ENCODE measurements around the gene ILDR2.

Gene ILDR2

DNA sequence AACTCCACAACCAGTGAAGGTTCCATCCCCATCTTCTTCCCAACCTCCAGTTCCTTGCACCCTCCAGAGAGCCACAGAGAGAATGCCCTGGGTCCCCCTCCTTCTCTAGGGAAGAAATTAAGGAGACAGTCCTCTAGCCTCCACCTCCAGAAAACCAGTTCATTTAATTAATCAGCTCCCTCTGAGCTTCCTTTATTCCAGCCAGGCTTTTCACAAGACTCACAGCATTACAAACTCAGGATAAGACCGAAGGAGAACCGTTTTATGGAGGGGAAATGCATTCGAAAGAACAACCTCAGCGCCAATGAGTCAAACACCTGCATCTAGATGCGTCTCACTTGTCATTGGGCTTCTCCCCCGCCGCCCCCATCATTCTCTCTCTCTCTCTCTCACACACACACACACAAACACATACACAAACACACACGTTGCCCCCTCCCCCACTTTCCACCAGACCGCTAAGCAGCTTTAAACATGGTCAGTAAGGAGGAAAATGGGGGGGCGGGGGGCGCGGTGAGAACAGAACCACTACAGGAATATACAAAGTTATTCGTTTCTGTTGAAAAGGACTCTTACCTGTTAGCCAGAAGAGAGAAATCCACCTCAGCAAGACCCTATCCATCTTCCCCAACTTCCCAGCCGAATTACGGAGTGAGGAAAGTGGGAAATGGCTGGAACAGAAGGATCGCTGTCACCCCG lies 544 bp downstream of the ILDR2 start:
- DNase-seq, result no peak
- peak overlapping the region; percentile 43 for H3K4me3 ChIP-seq (ENCODE audit: low read depth, low read length)
- no peaks in the 10 kb centered on the region for H3K36me3 ChIP-seq (replicated peaks)
- TF ChIP-seq, protein P1, sequence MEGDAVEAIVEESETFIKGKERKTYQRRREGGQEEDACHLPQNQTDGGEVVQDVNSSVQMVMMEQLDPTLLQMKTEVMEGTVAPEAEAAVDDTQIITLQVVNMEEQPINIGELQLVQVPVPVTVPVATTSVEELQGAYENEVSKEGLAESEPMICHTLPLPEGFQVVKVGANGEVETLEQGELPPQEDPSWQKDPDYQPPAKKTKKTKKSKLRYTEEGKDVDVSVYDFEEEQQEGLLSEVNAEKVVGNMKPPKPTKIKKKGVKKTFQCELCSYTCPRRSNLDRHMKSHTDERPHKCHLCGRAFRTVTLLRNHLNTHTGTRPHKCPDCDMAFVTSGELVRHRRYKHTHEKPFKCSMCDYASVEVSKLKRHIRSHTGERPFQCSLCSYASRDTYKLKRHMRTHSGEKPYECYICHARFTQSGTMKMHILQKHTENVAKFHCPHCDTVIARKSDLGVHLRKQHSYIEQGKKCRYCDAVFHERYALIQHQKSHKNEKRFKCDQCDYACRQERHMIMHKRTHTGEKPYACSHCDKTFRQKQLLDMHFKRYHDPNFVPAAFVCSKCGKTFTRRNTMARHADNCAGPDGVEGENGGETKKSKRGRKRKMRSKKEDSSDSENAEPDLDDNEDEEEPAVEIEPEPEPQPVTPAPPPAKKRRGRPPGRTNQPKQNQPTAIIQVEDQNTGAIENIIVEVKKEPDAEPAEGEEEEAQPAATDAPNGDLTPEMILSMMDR (IDR thresholded peaks at IDR 0.05; ENCODE audit: low read depth, low read length, missing control alignments), result no peak
- H3K27ac ChIP-seq, result no peak overlapping the region
- in situ Hi-C loops (cut with HindIII; ENCODE audit: low pct_ligation_motif_present, low sequenced_read_pairs), result no loop called here
- peaks cover 77% of the 10 kb centered on the region for H3K27me3 ChIP-seq (replicated peaks)

DNA sequence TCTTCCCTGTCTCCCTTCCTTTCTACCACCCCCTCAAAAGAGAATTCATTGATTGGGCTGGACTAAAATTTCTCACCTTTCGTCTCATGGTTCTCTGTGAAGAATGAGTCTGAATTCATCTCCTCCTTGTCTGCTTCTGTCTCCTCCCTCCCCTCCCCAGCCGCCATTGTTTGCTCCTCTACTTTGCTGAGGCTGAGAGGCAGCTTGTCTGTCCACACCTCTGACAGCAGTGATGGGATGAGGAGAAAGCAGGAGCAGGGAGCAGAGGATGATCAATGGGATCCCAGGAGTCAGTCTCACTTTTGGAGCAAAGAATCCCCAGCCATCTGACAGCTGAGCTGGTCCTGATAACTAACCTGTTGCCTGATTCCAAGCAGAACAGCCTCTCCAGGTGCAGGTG lies 2.5 kb downstream of the ILDR2 start:
- H3K27ac ChIP-seq, result no peak overlapping the region

DNA sequence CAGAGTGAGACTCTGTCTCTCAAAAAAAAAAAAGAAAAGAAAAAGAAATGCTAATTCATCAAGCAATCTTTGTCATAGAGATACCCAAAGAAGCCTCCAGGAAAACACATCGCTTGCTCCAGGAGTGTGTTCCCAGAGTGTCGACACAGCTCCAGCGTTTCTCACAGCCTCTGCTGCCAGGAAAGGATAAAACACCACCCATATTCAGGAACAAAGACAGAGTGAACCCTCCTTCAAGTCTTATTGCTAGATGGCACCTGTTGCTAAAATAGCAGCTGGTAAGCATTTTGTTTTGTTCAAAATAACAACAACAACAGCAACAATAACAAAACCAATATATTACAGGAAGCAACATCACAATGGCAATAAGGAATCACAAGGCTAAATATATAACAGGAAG lies 3.1 kb downstream of the ILDR2 start:
- Histone ChIP-seq H3K36me3 (replicated peaks) (no peaks in the 10 kb centered on the region), H3K4me3 (ENCODE audit: low read depth, low read length) (no peak overlapping the region), H3K27ac (no peak overlapping the region), H3K27me3 (replicated peaks) (peaks cover 71% of the 10 kb centered on the region)
- in situ Hi-C loops (cut with HindIII; ENCODE audit: low pct_ligation_motif_present, low sequenced_read_pairs), result no loop called here
- DNase-seq, result no peak
- TF ChIP-seq, protein P1 (IDR thresholded peaks at IDR 0.05; ENCODE audit: low read depth, low read length, missing control alignments), result no peak

More for the DNA sequence above, 2.5 kb downstream of the ILDR2 start:
- DNase-seq, result no peak
- H3K36me3 ChIP-seq (replicated peaks), result no peaks in the 10 kb centered on the region
- H3K27me3 ChIP-seq (replicated peaks), result peaks cover 73% of the 10 kb centered on the region
- TF ChIP-seq, protein P1 (IDR thresholded peaks at IDR 0.05; ENCODE audit: low read depth, low read length, missing control alignments), result no peak
- H3K4me3 ChIP-seq (ENCODE audit: low read depth, low read length), result no peak overlapping the region
- in situ Hi-C loops (cut with HindIII; ENCODE audit: low pct_ligation_motif_present, low sequenced_read_pairs), result no loop called here

DNA sequence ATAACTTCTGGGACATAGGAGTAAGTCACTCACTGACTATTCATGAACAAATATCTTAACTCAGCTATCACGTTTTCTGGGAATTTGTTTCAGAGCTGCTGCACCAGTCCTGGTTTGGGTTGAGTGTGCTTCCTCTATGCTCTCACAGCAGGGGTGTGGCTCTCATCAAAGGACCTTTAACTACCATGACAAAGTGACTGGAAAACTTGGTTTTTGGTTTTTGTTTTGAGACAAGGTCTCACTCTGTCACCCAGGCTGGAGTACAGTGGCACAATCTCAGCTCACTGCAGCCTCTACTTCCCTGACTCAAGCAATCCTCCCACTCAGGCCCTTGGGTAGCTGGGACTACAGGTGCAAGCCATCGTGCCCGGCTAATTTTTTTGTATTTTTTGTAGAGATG lies 4.1 kb downstream of the ILDR2 start:
- peaks cover 71% of the 10 kb centered on the region for H3K27me3 ChIP-seq (replicated peaks)

DNA sequence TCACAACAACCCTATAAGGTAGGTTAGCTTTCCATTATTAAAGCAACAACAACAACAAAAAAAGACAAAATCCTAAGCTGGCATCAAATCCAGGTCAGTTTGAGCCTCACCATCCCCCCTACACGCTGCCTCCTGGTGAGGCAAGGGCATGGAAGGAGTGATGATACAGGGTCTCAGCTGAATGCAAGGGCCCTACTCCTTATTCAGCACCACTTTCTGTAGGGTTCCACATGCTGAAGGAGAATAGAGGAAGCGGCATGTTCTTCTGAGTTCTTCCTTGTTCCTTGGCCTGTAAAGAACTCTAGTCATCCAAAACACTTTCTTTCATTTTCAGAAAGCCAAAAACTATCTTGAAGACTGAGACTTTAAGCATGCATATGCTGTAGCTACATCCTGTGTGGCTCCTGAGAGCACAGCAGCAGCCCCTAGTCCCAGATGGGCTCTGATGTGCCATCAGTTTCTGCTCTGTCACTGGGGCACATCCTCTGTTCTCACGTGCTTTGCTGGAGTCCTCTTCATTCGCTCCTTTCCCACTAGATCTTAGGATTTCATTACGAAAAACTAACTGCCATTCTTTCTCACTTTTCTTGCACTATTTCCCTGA lies 6.2 kb downstream of the ILDR2 start:
- Histone ChIP-seq H3K27me3 (replicated peaks) (peaks cover 65% of the 10 kb centered on the region), H3K36me3 (replicated peaks) (no peaks in the 10 kb centered on the region), H3K27ac (no peak overlapping the region), H3K4me3 (ENCODE audit: low read depth, low read length) (no peak overlapping the region)
- no peak for DNase-seq
- TF ChIP-seq, protein P1 (IDR thresholded peaks at IDR 0.05; ENCODE audit: low read depth, low read length, missing control alignments), result no peak
- in situ Hi-C loops (cut with HindIII; ENCODE audit: low pct_ligation_motif_present, low sequenced_read_pairs), result no loop called here

More for the DNA sequence above, 4.1 kb downstream of the ILDR2 start:
- in situ Hi-C loops (cut with HindIII; ENCODE audit: low pct_ligation_motif_present, low sequenced_read_pairs), result no loop called here
- no peak overlapping the region for H3K4me3 ChIP-seq (ENCODE audit: low read depth, low read length)
- H3K36me3 ChIP-seq (replicated peaks), result no peaks in the 10 kb centered on the region
- DNase-seq, result no peak
- TF ChIP-seq, protein P1 (IDR thresholded peaks at IDR 0.05; ENCODE audit: low read depth, low read length, missing control alignments), result no peak
- no peak overlapping the region for H3K27ac ChIP-seq

All from brain microvascular endothelial cell (primary cell).